ENCODE data around the gene PPP4R3B. TPM values are rescaled to one million over a fixed set of nuclear protein-coding genes. Genes with fewer than 3 reads are reported as not detected.

Gene PPP4R3B
- total and polyA plus RNA-seq, 2 of the 4 experiments (the other 2 are of a cell fraction): 11.9 to 23.7 TPM

GRCh38 chr2:55620123-55620779 lies 2.8 kb upstream of the PPP4R3B start:
- Histone ChIP-seq H3K18ac (ENCODE audit: low read depth, low read length) (no peak overlapping the region), H3K27ac (ENCODE audit: insufficient read depth, low read length) (no peak overlapping the region), H3K36me3 (ENCODE audit: control insufficient read depth, insufficient read depth, low read length) (no peaks in the 10 kb centered on the region), H3K9ac (ENCODE audit: low read depth, low read length) (no peak overlapping the region), H4K20me1 (ENCODE audit: insufficient read depth, low read length) (peaks cover 12% of the 10 kb centered on the region; the same call in 1 of the 2 replicates), H3K4me1 (ENCODE audit: control insufficient read depth, insufficient read depth, low read length) (peaks cover 3% of the 10 kb centered on the region), H2BK120ac (ENCODE audit: low read depth, low read length) (no peak overlapping the region), H3K4ac (ENCODE audit: low read depth, low read length) (no peak overlapping the region), H3K27me3 (ENCODE audit: control insufficient read depth, insufficient read depth, low read length) (no peaks in the 10 kb centered on the region), H2AK5ac (ENCODE audit: low read depth, low read length) (no peak overlapping the region), H3K23ac (ENCODE audit: low read depth, low read length) (no peak overlapping the region), H4K91ac (ENCODE audit: insufficient read depth, low read depth, low read length) (no peak overlapping the region), H2AK9ac (replicated peaks; ENCODE audit: low read depth, low read length, poor library complexity) (no peak overlapping the region), H3K79me1 (ENCODE audit: low read depth in 1 of 2, low read length in 2 of 2) (peaks cover 22 to 40% of the 10 kb centered on the region in 2 experiments), H2AFZ (replicated peaks; ENCODE audit: low read length, poor library complexity) (no peak overlapping the region), H3K9me3 (ENCODE audit: control insufficient read depth, insufficient read depth, low read length) (no peaks in the 10 kb centered on the region), H3K4me2 (ENCODE audit: low read depth, low read length) (no peak overlapping the region), H3K4me3 (ENCODE audit: insufficient read depth, low read depth, low read length) (no peak overlapping the region), H2BK20ac (ENCODE audit: low read depth, low read length) (no peak overlapping the region), H4K8ac (ENCODE audit: low read depth in 2 of 2, low read length in 2 of 2) (no peak overlapping the region), H3K56ac (ENCODE audit: extremely low read depth, insufficient read depth, low read length) (no peak overlapping the region), H3K14ac (replicated peaks; ENCODE audit: low read depth, low read length) (no peak overlapping the region), H4K5ac (ENCODE audit: low read depth, low read length) (no peak overlapping the region), H2BK15ac (ENCODE audit: low read depth, low read length) (no peak overlapping the region), H2BK5ac (ENCODE audit: low read depth, low read length, poor library complexity, severe bottlenecking) (no peak overlapping the region), H3K9me1 (ENCODE audit: insufficient read depth, low read length) (peaks cover 7% of the 10 kb centered on the region; the same call in 1 of the 2 replicates)
- POLR2A ChIA-PET (ENCODE audit: unreplicated experiment): no interaction called here
- TF ChIP-seq CTCF (conservative IDR thresholded peaks at IDR 0.05; ENCODE audit: low read depth, low read length) (peak; percentile 32; the same call in 1 of the 2 replicates), SMC3 (IDR thresholded peaks at IDR 0.05; ENCODE audit: low read depth, low read length) (no peak)
- ATAC-seq (ENCODE audit: low read depth) (no peak), DNase-seq (peak; percentile 14)
- dilution Hi-C loops (cut with HindIII; ENCODE audit: low sequenced_read_pairs, unreplicated experiment): no loop called here
- whole genome bisulfite sequencing, 2 experiments (ENCODE audit: extremely low coverage in 2 of 2, insufficient read length in 1 of 2): no CpG with 5 or more reads among the region's 3 CpGs
- intact Hi-C loops (cut with micrococcal nuclease): no loop called here
- CTCF ChIA-PET: no interaction called here
- BruUV-seq (replicated peaks): no TSS peak
- in situ Hi-C loops (cut with MboI; ENCODE audit: low sequenced_read_pairs): no loop called here
